ENCODE results near the gene OR52A1. TPM values are rescaled to one million over a fixed set of nuclear protein-coding genes. Genes with fewer than 3 reads are reported as not detected.
"Not testable (repeated sequence)": the region's sequence is repeated elsewhere in the genome, so short reads cannot be mapped to it uniquely, and the experiment has no call there.

OR52A1 gene
- total and polyA plus RNA-seq, 7 donors: not detected

DNA sequence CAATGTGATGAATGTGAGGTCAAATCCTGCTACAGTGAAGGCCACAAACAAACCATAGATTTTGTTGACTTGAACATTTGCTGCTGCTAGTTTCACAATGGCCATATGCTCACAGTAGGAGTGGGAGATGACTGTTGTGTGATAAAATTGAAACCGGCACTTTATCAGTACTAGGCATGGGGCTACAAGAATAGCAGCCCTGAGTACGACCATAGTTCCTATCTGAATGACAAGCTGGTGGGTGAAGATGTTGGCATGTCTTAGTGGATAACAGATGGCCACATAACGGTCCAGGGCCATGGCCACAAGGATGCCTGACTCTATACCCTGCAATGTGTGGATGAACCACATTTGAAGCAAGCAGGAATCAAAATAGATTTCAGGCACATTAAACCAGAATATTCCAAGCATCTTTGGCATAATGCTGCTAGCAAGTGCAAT is 2.8 kb downstream of the OR52A1 start:
- Histone ChIP-seq H3K9me3 (no peaks in the 10 kb centered on the region), H3K27me3 (no peaks in the 10 kb centered on the region), H3K36me3 (no peaks in the 10 kb centered on the region), H3K4me1 (no peaks in the 10 kb centered on the region), H3K27ac (no peak overlapping the region), H3K4me3 (no peak overlapping the region)
- DNase-seq: no peak
- WGBS, 2 donors: 60 to 78% methylated on average over 3 of the region's 3 CpGs
- TF ChIP-seq POLR2AphosphoS5 (IDR thresholded peaks at IDR 0.05): no peak
- no peak for TF ChIP-seq EP300 (IDR thresholded peaks at IDR 0.05)
- TF ChIP-seq, protein P1, sequence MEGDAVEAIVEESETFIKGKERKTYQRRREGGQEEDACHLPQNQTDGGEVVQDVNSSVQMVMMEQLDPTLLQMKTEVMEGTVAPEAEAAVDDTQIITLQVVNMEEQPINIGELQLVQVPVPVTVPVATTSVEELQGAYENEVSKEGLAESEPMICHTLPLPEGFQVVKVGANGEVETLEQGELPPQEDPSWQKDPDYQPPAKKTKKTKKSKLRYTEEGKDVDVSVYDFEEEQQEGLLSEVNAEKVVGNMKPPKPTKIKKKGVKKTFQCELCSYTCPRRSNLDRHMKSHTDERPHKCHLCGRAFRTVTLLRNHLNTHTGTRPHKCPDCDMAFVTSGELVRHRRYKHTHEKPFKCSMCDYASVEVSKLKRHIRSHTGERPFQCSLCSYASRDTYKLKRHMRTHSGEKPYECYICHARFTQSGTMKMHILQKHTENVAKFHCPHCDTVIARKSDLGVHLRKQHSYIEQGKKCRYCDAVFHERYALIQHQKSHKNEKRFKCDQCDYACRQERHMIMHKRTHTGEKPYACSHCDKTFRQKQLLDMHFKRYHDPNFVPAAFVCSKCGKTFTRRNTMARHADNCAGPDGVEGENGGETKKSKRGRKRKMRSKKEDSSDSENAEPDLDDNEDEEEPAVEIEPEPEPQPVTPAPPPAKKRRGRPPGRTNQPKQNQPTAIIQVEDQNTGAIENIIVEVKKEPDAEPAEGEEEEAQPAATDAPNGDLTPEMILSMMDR (IDR thresholded peaks at IDR 0.05): no peak
- TF ChIP-seq POLR2A (IDR thresholded peaks at IDR 0.05): no peak
- intact Hi-C loops (cut with DNase I): no loop called here

GRCh38 chr11:5144206-5144605 is 10.4 kb downstream of the OR52A1 start:
- H3K4me1 ChIP-seq; DNase-seq; H3K27ac ChIP-seq; H3K9me3 ChIP-seq; H3K36me3 ChIP-seq; H3K27me3 ChIP-seq; H3K4me3 ChIP-seq; intact Hi-C loops (cut with DNase I): not testable (repeated sequence)
- 91 to 93% methylated on average over 21 of the region's 21 CpGs for WGBS, 2 donors

- Histone ChIP-seq H3K36me3 (no peaks in the 10 kb centered on the region), H3K4me1 (no peaks in the 10 kb centered on the region), H3K27me3 (no peaks in the 10 kb centered on the region), H3K9me3 (no peaks in the 10 kb centered on the region), H3K27ac (no peak within 1 kb of the TSS), H3K4me3 (no peak within 1 kb of the TSS)
- TF ChIP-seq POLR2AphosphoS5 (IDR thresholded peaks at IDR 0.05): no peak
- no peak for TF ChIP-seq EP300 (IDR thresholded peaks at IDR 0.05)
- TF ChIP-seq, protein P1 (IDR thresholded peaks at IDR 0.05): no peak
- no peak for TF ChIP-seq POLR2A (IDR thresholded peaks at IDR 0.05)
- intact Hi-C loops (cut with DNase I): no loop called here
- WGBS, 2 donors: 88 to 91% methylated on average over 2 of the region's 2 CpGs
- DNase-seq: no peak
Measured at GRCh38 chr11:5137996-5138395, 16.6 kb downstream of the OR52A1 start, which contains the start of gene OR52A5. TSS of gene OR52A5 (minus strand) at chr11:5138356. CDS start at chr11:5132642, 5,714 bp downstream.

DNA sequence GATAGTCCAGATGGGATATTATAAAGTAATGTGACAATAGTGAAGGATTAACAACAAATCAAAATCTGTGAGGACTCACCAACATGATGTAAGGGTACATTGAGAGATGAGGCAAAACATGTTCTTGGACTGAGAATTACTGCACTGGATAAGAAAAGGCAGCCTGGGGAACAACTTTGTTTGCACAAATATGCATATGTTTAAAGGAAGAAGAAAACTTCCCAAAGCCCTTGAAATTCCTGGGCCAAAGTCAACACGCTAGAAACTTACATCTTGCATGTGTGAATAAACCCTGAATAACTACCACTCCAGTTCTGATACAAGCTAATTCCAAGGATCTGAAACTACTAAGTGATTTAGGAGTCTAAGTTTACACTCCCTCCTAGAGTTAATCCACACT is 17.5 kb downstream of the OR52A1 start:
- WGBS, 2 donors: 66 to 67% methylated on average over 1 of the region's 1 CpG
- Histone ChIP-seq H3K27ac (no peak overlapping the region), H3K4me3 (no peak overlapping the region), H3K4me1 (no peaks in the 10 kb centered on the region), H3K36me3 (no peaks in the 10 kb centered on the region), H3K27me3 (no peaks in the 10 kb centered on the region), H3K9me3 (no peaks in the 10 kb centered on the region)
- TF ChIP-seq, protein P1 (IDR thresholded peaks at IDR 0.05): no peak
- TF ChIP-seq POLR2A (IDR thresholded peaks at IDR 0.05) (no peak), POLR2AphosphoS5 (IDR thresholded peaks at IDR 0.05) (no peak), EP300 (IDR thresholded peaks at IDR 0.05) (no peak)
- intact Hi-C loops (cut with DNase I): no loop called here
- DNase-seq: no peak

- H3K36me3 ChIP-seq: no peaks in the 10 kb centered on the region
- H3K27me3 ChIP-seq: no peaks in the 10 kb centered on the region
- DNase-seq: no peak
- no peak overlapping the region for H3K27ac ChIP-seq
- no peaks in the 10 kb centered on the region for H3K4me1 ChIP-seq
- intact Hi-C loops (cut with DNase I): no loop called here
- H3K4me3 ChIP-seq: no peak overlapping the region
- H3K9me3 ChIP-seq: no peaks in the 10 kb centered on the region
- no peak for TF ChIP-seq POLR2AphosphoS5 (IDR thresholded peaks at IDR 0.05)
- TF ChIP-seq POLR2A (IDR thresholded peaks at IDR 0.05): no peak
- no peak for TF ChIP-seq EP300 (IDR thresholded peaks at IDR 0.05)
- TF ChIP-seq, protein P1 (IDR thresholded peaks at IDR 0.05): no peak
Measured at GRCh38 chr11:5136261-5136660, 18.3 kb downstream of the OR52A1 start.
